Activated CD4-positive, CD25-positive, alpha-beta regulatory T cell treated with anti-CD3 and anti-CD28 coated beads, Interleukin-2, amount 50 U/mL, for 24 hours (primary cell): Measurements from ENCODE around the gene OGFOD2.

Experiments
- ATAC-seq, 2 donors: fragments of 150-1000 bp; cut with Tn5 transposase; one replicate each; pipeline ENCODE4 v1.10.0; 2021; ENCODE audit warnings: mild to moderate bottlenecking in 1 of 2, moderate library complexity in 1 of 2

Gene OGFOD2

GRCh38 chr12:122951979-122952892 is 22.8 kb upstream of the OGFOD2 start:
- peak; percentile 96 to 98 for ATAC-seq

GRCh38 chr12:122955156-122955555 is 19.9 kb upstream of the OGFOD2 start:
- ATAC-seq, result no peak

GRCh38 chr12:122956035-122956434 is 19.0 kb upstream of the OGFOD2 start:
- no peak for ATAC-seq

- ATAC-seq, result no peak
These were observed 16.7 kb upstream of the OGFOD2 start for GRCh38 chr12:122958198-122958888.

GRCh38 chr12:122959566-122960192 is 15.4 kb upstream of the OGFOD2 start:
- ATAC-seq, result no peak

- no peak for ATAC-seq
These were observed 14.9 kb upstream of the OGFOD2 start for GRCh38 chr12:122960193-122960569.

- ATAC-seq, result no peak
These were observed 13.3 kb upstream of the OGFOD2 start for GRCh38 chr12:122961531-122962329.

DNA sequence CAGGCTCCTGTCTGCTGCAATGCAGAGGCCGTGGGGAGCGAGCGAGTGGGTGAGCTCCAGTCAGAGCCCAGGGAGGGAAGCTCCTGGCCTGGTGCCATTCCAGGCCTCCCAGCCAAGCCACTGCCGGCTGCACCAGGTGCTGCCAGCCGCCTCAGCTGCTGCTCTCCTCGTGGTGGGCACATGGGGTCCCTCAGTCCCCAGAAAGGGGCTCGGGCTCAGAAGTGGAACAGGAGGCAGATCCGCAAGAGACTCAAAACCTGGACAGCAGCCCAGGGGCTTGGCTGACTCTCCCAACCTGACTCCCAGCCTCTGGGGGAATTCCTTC is 11.1 kb upstream of the OGFOD2 start:
- no peak for ATAC-seq

- ATAC-seq, result no peak
These were observed 10.4 kb upstream of the OGFOD2 start for GRCh38 chr12:122964439-122965257.

- ATAC-seq, result no peak
These were observed 9.7 kb upstream of the OGFOD2 start for GRCh38 chr12:122965321-122965751.

- peak; percentile 94 to 96 for ATAC-seq
These were observed 8.9 kb upstream of the OGFOD2 start, which contains the start of gene ABCB9 for GRCh38 chr12:122965851-122966742. ABCB9 (minus strand) TSS chr12:122966463; CDS start chr12:122960235, 6,228 bp downstream.

GRCh38 chr12:122966743-122967550 is 8.1 kb upstream of the OGFOD2 start:
- ATAC-seq, result no peak

- no peak for ATAC-seq
These were observed 6.9 kb upstream of the OGFOD2 start for GRCh38 chr12:122968104-122968503.

GRCh38 chr12:122969676-122970075 is 5.4 kb upstream of the OGFOD2 start:
- no peak for ATAC-seq

DNA sequence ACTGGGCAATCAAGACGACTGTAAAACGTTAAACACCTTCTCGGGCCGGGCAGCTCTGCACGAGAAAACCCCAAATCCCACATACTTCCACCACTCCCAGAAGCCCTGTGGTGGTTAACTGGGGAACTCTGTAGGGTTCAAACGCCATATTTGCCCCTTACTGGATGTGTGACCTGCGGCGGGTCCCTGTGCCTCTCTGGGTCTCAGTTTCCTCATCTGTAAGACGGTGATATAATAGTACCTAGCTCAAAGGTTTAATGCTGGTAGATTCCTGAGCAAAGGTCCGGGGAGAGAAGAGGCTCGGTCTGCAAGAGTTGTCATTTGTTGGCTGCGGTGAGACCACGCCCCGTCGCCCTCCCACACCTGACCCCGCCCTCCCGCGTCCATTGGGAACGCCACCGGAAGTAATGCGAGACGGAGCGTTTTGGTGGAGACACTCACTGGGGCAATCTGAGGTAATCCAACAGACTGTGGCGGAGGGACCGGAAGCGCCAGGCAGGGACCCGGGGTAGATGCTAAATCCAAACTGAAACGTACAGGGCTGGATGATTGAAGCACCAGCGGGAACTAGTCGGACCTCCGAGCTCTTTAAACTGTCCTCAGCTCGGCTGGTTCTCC is 661 bp upstream of the OGFOD2 start:
- ATAC-seq, result peak; percentile 90 to 93

GRCh38 chr12:122975790-122976647 is 975 bp downstream of the OGFOD2 start:
- no peak for ATAC-seq

DNA sequence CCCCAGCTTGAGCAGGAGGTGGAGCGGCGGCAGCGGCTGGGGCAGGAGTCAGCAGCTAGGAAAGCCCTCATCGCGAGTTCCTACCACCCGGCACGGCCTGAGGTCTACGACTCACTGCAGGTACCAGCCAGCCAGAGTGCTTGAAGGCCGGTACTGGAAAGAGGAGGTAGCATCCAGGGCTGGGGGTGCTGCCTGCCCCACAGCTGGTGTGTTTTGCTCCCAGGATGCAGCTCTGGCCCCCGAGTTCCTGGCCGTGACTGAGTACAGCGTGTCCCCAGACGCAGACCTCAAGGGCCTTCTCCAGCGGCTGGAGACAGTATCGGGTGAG is 1.6 kb downstream of the OGFOD2 start:
- no peak for ATAC-seq

- no peak for ATAC-seq
These were observed 2.1 kb downstream of the OGFOD2 start for GRCh38 chr12:122977153-122977552.
